Body of pancreas (tissue), 4 donors: ENCODE data around the gene MAN1A2. TPM values are rescaled to one million over a fixed set of nuclear protein-coding genes. Genes with fewer than 3 reads are reported as not detected.

Experiments used
- ATAC-seq: fragments of 150-250 bp; one replicate; pipeline ENCODE4 v1.9.1; 2016
- DNase-seq, 4 donors: peaks; one replicate each; pipeline ENCODE4 v3.0.0-alpha.2; 2019
- H3K27ac ChIP-seq, 4 donors: fragments of 200-600 bp; sonication (generic); 1 replicate in 3 of 4; 2 replicates in 1 of 4; pipeline versions ENCODE4 v1.5.1 to v1.6.1; 2016 to 2019; ENCODE audit warnings: mild to moderate bottlenecking in 1 of 4, mixed read lengths in 1 of 4, moderate library complexity in 1 of 4
- H3K27me3 ChIP-seq, 2 donors: fragments of 200-600 bp; sonication (generic); one replicate each; pipeline ENCODE4 v1.6.0; 2016; ENCODE audit warnings: mild to moderate bottlenecking in 1 of 2
- H3K36me3 ChIP-seq, 2 donors: fragments of 200-600 bp; sonication (generic); replicated peaks in 1 of 2; 2 replicates each; pipeline ENCODE4 v1.5.1; 2016; ENCODE audit warnings: low read depth in 2 of 2; ENCODE audit not compliant: insufficient read depth in 1 of 2
- H3K4me1 ChIP-seq: fragments of 200-600 bp; sonication (generic); one replicate; pipeline ENCODE4 v1.6.0; 2016
- H3K4me3 ChIP-seq, 2 donors: fragments of 200-600 bp; sonication (generic); 1 replicate in 1 of 2; 2 replicates in 1 of 2; pipeline ENCODE4 v1.5.1; 2016 to 2019
- H3K9me3 ChIP-seq, 3 donors: fragments of 200-600 bp; sonication (generic); 1 replicate in 2 of 3; 2 replicates in 1 of 3; pipeline ENCODE4 v1.5.1; 2016
- CTCF ChIP-seq, 7 experiments: fragments of 450-650 bp in 4 of 7; fragments of 200-600 bp in 3 of 7; sonication (generic) in 3 of 7; IDR thresholded peaks; one replicate each; pipeline ENCODE4 v1.5.1; 2016 to 2019; ENCODE audit warnings: antibody characterized with exemption in 7 of 7
- POLR2A ChIP-seq, 3 donors: fragments of 450-650 bp; IDR thresholded peaks; one replicate each; pipeline ENCODE4 v1.6.1; 2016; ENCODE audit warnings: antibody characterized with exemption in 3 of 3, mild to moderate bottlenecking in 2 of 3
- WGBS, 2 donors: methylation state at CpG; one replicate each; pipeline ENCODE4 v1.1.5; 2017; 5-methylcytosine and 5-hydroxymethylcytosine counted together
- intact Hi-C: fragments of 100-400 bp; cut with DNase I; formaldehyde crosslinking; loops from one replicate; pipeline ENCODE4 v1.15.1; 2023
- total RNA-seq, 2 donors: library from RNA; depleted of rRNA; stranded (reverse); fragments of >200 nt; gene quantifications; one replicate each; pipeline ENCODE4 v1.1.0, GENCODE V29; 2016

Gene MAN1A2
- total RNA-seq, 2 donors from 2014 or later: 37.9 to 54.4 TPM

- Histone ChIP-seq H3K27ac (no peak overlapping the region), H3K4me1 (peaks cover 48% of the 10 kb centered on the region), H3K36me3 (no peaks in the 10 kb centered on the region), H3K4me3 (no peak overlapping the region), H3K27me3 (no peaks in the 10 kb centered on the region), H3K9me3 (no peaks in the 10 kb centered on the region)
- intact Hi-C loops: no loop called here
- no peak for ATAC-seq
- DNase-seq: no peak
- WGBS, 2 donors: 84% methylated on average over 4 of the region's 4 CpGs
- TF ChIP-seq POLR2A (IDR thresholded peaks at IDR 0.05) (no peak), CTCF (IDR thresholded peaks at IDR 0.05) (no peak)
Measured at GRCh38 chr1:117565076-117565556, 197.9 kb downstream of the MAN1A2 start.

- no peaks in the 10 kb centered on the region for H3K36me3 ChIP-seq
Measured at GRCh38 chr1:117565745-117566455, 198.7 kb downstream of the MAN1A2 start.

GRCh38 chr1:117566556-117566955 is 199.3 kb downstream of the MAN1A2 start:
- Histone ChIP-seq H3K36me3 (no peaks in the 10 kb centered on the region), H3K4me1 (peaks cover 58% of the 10 kb centered on the region), H3K27ac (no peak overlapping the region), H3K4me3 (no peak overlapping the region), H3K9me3 (no peaks in the 10 kb centered on the region), H3K27me3 (no peaks in the 10 kb centered on the region)
- no peak for TF ChIP-seq CTCF (IDR thresholded peaks at IDR 0.05)
- TF ChIP-seq POLR2A (IDR thresholded peaks at IDR 0.05): no peak
- intact Hi-C loops: no loop called here
- WGBS, 2 donors: 89 to 91% methylated on average over 3 of the region's 3 CpGs
- DNase-seq (no peak), ATAC-seq (no peak)

More at GRCh38 chr1:117565745-117566455, 198.7 kb downstream of the MAN1A2 start:
- DNase-seq: peak in 2 of 4 donors; percentile 54 to 68
- Histone ChIP-seq H3K27me3 (no peaks in the 10 kb centered on the region), H3K27ac (peak overlapping the region in 1 of 4 donors; percentile 6), H3K4me1 (peaks cover 56% of the 10 kb centered on the region), H3K9me3 (no peaks in the 10 kb centered on the region), H3K4me3 (no peak overlapping the region)
- intact Hi-C loops: no loop called here
- ATAC-seq: no peak
- 66 to 100% methylated on average over 1 to 7 of the region's 8 CpGs for WGBS, 2 donors
- no peak for TF ChIP-seq POLR2A (IDR thresholded peaks at IDR 0.05)
- TF ChIP-seq CTCF (IDR thresholded peaks at IDR 0.05): no peak

GRCh38 chr1:117567435-117567834 is 200.2 kb downstream of the MAN1A2 start:
- Histone ChIP-seq H3K27me3 (no peaks in the 10 kb centered on the region), H3K9me3 (no peaks in the 10 kb centered on the region), H3K36me3 (no peaks in the 10 kb centered on the region), H3K4me1 (peaks cover 56% of the 10 kb centered on the region), H3K4me3 (no peak overlapping the region), H3K27ac (no peak overlapping the region)
- 92 to 97% methylated on average over 6 to 10 of the region's 10 CpGs for WGBS, 2 donors
- ATAC-seq (no peak), DNase-seq (no peak)
- TF ChIP-seq POLR2A (IDR thresholded peaks at IDR 0.05) (no peak), CTCF (IDR thresholded peaks at IDR 0.05) (no peak)
- intact Hi-C loops: no loop called here

GRCh38 chr1:117567976-117568375 is 200.7 kb downstream of the MAN1A2 start:
- 84 to 87% methylated on average over 3 of the region's 3 CpGs for WGBS, 2 donors
- Histone ChIP-seq H3K27ac (no peak overlapping the region), H3K4me1 (peaks cover 56% of the 10 kb centered on the region), H3K9me3 (no peaks in the 10 kb centered on the region), H3K36me3 (no peaks in the 10 kb centered on the region), H3K27me3 (no peaks in the 10 kb centered on the region), H3K4me3 (no peak overlapping the region)
- DNase-seq (no peak), ATAC-seq (no peak)
- TF ChIP-seq CTCF (IDR thresholded peaks at IDR 0.05): no peak
- TF ChIP-seq POLR2A (IDR thresholded peaks at IDR 0.05): no peak
- intact Hi-C loops: no loop called here
